ENCODE measurements around the gene DSCAM. TPM values are rescaled to one million over a fixed set of nuclear protein-coding genes. Genes with fewer than 3 reads are reported as not detected.
"Not testable (repeated sequence)": the region's sequence is repeated elsewhere in the genome, so short reads cannot be mapped to it uniquely, and the experiment has no call there.

Gene DSCAM
- total RNA-seq, 1 experiment from 2014 or later, result not detected

DNA sequence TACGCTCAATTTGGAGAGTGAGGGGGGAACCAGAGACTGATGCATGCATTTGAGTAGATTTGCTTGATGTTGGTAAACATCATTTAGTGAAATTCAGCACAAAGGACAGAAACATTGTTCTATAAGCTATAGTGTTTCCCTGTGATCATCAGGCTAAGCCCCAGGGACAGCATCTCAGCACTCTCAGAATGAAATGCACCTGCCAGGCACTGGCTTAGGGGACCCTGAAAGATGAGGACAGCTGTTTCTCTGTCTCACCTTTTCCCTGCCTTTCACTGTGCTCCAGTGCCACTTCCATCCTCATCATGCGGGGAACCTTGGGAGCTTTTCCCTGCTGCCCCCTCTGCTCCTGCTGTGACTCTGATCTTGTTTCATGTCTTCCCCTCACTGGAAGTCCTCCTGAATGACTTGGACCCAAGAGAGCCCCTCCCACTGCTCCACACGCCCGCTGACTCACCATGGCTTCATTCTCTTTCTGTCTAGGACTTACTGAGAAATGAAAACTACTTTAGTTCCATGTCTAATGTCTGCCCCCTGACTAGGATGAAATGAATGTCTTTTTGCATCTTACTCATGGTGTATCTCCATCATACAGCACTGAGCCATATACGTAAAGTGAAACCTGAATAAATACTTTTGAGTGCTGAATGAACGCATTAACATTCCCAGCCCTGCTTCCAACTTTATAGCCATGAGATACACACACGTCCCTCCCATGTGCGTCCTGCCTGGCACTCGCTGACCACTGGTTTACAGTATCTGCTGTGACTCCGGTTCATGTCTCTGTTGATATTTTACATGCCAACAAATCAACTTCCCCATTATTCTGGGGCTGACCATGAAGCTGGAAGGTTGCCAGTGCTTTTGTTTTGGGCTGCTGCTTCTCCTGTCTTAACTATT lies 797.7 kb downstream of the DSCAM start:
- peak; percentile 46 for DNase-seq (ENCODE audit: low read depth)

DNA sequence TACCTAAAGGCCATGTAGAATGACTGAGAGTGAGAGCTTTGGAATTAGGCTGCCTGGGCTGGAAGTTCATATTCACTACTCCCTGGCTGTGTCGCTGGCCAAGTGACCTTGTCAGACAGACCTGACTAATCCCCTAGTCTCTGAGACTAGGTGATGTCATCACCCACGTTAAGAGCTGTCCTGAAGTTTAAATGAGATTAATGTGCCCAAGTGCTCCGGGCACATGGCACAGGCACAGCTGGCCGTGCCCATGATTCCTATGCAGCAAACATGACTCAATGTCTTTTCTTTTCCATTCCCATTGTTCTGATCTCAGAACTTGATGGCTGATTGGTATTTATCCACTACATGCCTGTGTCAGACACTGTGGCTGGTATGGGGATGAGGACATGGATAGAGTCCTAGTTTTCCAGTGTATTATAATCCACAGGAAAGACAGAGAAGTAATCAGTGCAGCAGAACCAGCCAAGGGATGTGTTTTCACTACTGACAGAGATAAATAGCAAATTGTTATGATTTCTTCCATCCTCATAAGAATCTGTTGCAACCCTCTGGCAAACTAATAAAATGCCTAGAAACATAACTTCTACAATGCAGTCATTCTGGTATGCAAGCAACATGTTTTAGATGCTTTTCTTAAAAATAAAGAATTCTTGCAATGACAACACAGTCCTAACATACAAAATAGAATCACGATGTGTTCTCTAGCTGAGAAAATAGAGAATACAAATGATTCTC lies 798.8 kb downstream of the DSCAM start:
- DNase-seq (ENCODE audit: low read depth), result no peak

DNA sequence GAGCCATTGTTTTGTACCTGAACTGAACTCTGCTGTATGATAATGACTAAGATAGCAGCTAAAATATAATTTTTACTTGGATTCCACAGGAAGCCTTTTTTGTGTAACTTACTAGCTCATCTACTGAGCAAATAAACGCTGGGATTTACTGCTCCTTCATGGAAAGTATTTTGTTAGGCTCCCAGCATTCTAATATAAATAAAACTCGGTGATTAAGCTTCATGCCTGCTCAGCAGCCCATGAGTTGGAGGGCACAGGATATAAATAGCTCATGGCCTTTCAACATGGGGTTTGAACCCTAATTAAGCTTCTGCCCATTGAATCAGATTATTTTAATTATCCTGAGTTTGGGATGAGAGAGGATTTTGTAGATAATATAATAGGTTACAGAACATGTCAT lies 799.7 kb downstream of the DSCAM start:
- DNase-seq (ENCODE audit: low read depth), result no peak

DNA sequence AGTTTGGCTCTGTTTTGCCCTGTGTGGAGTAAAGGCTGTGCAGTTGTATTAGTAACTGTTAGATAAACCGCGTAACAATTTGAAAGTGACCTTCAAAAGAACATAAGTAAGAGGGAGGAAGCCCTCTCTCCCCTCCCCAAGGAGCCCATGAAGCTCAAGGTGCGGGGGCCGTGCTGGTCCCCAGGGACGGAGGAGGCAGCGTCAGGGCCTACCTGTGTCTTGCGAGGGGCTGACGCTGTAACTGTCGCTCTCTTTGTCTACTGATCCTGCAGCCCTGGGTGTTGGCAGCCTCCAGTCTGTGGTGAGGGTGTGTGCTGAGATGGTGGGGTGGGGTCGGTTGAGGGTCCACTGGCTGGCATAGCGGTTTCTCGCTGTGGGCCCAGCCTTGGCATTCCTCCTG lies 803.1 kb downstream of the DSCAM start:
- DNase-seq (ENCODE audit: low read depth), result no peak

DNA sequence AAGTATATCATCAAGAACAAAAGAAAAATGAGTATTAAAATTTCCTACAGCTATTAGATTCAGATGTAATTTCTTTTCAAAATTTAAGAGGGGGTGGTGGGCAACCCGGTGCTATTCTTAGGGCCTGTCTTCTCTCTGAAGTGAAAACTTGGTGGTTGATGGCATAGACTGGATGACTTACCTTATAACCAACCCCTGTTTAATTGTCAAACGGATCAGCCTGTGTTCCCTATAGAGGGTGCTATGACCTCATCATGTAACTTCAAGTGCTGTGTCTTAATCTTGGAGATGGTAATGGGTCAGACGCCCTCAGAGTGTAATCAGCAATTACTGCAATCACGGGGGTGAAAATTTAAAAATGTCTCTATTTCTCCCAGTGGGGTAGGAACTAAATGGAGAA lies 803.5 kb downstream of the DSCAM start:
- no peak for DNase-seq (ENCODE audit: low read depth)

DNA sequence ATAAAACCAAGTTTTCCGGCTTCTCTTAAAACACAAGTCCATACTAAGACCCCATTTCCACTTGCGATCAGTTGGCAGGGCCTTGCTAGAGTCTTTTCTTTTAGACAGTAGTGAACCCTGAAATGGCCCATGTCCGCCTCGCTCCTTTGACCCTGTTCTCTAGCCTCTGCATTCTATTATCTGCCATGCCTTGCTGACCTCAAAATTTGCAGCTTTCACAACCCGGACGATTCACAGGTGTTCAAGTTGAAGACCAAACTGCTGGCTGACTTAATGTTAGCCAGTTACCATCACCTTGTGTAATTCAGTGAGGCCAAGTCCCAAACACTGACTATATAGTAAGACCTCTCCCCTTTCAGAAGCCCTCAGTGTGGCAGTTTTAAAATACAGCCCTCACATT lies 805.5 kb downstream of the DSCAM start:
- no peak for DNase-seq (ENCODE audit: low read depth)

DNA sequence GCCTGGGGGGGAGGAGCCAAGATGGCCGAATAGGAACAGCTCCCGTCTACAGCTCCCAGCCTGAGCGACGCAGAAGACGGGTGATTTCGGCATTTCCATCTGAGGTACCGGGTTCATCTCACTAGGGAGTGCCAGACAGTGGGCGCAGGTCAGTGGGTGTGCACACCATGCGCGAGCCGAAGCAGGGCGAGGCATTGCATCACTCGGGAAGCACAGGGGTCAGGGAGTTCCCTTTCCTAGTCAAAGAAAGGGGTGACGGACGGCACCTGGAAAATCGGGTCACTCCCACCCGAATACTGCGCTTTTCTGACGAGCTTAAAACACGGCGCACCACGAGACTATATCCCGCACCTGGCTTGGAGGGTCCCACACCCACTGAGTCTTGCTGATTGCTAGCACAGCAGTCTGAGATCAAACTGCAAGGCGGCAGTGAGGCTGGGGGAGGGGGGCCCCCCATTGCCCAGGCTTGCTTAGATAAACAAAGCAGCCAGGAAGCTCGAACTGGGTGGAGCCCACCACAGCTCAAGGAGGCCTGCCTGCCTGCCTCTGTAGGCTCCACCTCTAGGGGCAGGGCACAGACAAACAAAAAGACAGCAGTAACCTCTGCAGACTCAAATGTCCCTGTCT lies 813.7 kb downstream of the DSCAM start:
- not testable (repeated sequence) for DNase-seq (ENCODE audit: low read depth)

DNA sequence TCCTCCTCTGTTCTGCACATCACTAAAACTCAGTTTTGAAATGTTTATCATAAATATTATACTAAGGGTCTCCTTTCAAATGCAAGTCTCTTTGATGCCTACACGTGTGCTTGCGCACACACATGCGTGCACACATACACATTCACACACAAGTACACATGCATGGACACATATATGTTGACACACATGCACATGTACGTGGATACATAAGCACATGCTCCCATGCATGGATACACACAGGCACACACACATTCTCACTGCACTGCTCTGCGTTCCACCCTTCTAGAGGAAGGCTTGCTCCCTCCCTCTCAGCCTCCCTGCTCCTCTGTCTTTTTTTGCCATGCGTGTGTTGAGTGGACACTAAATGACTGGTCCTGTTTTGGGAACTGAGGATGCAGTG lies 817.1 kb downstream of the DSCAM start:
- no peak for DNase-seq (ENCODE audit: low read depth)

DNA sequence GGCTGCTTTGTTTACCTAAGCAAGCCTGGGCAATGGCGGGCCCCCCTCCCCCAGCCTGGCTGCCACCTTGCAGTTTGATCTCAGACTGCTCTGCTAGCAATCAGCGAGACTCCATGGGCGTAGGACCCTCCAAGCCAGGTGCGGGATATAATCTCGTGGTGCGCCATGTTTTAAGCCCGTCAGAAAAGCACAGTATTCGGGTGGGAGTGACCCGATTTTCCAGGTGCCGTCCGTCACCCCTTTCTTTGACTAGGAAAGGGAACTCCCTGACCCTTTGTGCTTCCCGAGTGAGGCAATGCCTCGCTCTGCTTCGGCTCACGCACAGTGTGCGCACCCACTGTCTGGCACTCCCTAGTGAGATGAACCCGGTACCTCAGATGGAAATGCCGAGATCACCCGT lies 818.6 kb downstream of the DSCAM start:
- DNase-seq (ENCODE audit: low read depth), result not testable (repeated sequence)

DNA sequence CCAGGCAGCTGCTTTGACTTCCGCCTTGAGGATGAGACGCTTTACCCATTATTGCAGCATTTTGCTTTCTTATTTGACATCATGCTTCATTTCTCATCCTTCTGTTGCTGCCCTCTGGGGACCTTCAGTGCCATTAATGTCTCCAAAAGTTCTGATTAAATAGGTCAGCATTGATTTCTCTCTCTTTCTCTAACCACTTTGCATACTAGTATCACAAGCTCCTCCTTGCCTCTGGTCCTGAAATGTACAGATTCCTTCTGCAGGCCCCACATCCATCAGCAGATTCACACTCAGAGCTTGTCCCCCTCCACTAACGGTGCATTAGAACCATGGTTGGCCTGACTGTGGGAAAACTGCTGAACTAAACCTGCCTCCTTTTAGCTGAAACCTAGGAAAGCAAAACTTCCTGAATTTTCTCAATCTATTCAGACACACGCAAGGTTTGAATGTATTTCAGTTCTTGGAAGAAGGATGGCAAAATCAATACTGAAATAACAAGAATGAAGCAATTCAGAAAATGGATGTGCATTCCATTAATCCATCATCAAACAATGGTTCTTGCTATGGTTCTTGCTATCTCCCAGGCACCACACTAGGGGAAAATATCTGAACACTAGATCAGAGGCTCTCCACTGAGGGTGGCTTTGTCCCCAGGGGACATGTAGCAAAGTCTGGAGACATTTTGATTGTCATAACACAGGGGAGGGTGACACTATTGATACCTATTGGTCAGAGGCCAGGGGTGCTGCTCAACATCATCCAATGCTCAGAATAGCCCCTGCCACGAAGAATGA lies 825.2 kb downstream of the DSCAM start:
- DNase-seq (ENCODE audit: low read depth), result no peak

DNA sequence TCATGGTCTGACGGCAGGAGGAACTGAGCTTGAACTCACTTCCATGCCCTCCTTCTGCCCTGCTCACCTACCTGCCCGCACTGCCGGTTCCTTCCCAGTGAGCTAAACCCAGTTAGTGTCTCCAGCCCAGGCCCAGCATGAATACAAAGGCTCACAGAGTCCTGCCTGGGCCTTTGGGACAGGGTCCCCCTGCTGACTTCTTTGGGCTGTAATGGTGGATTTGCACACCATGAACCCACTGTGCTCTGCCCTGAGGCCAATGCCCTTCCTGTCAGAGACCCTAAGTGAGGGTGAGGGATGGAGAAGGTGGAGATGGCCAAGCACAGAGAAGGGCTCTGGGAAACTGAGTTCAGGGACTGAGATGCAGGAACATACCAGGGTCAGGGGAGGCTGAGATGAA lies 826.3 kb downstream of the DSCAM start:
- DNase-seq (ENCODE audit: low read depth), result no peak

DNA sequence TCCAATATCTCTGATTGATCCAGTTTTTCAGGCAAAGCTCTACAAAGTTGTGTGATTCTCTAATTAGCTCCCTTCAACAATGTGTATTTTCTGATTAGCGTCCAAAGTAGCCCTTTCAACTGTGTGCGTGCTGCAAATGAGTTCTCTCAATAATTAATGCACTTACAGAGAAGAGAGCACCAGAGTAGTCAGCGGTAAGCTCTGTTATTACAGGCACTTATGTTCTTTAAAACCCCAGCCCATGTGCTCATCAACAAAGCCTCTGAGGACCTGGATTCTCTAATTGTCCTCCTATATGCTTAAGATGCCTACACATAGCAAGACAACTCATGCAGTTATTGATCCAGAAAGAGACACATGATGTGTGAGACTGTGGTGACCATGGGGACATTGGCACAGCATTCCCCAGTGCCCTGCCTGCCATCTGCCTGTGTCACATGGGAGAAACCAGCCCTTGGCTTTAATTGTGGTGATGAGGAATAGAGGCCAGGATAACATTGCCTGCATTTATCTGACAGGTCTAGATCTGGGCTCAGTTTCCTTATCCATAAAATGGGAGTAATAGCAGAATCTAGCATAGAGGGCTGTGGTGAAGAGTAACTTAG lies 828.0 kb downstream of the DSCAM start:
- DNase-seq (ENCODE audit: low read depth), result no peak

DNA sequence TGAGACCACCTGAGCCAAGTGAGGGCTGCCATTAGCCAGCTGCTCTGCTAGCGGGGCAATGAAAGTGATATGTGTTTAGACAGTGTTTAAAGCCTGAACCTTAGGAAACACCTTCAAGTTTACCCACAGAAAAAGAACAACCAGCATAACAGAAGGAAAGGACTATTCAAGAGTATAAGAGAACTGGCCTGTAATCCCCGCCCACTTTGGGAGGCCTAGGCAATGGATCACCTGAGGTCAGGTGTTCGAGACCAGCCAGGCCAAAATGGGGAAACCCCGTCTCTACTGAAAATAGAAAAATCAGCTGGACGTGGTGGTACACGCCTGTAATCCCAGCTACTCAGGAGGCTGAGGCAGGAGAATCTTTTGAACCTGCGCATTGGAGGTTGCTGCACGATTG lies 830.3 kb downstream of the DSCAM start:
- DNase-seq (ENCODE audit: low read depth), result no peak

DNA sequence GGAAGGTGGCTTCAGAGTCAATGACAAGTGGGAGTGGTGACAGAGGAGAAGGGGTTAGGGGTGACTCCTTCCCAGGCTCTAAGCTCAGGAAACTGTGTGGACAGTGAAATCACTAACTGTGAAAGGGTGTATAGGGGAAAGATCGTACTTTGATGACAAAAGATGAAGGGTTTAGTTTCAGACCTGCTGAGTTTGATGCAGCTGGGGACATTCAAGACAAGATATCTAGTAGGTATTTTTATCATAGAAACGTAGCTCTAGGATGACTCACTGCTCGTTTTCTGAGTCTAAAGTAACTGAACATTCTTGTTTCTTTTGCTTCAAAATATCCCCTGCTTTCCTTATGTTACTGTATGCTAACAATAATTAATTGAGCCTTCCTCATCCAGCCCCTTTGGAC lies 830.7 kb downstream of the DSCAM start:
- no peak for DNase-seq (ENCODE audit: low read depth)

DNA sequence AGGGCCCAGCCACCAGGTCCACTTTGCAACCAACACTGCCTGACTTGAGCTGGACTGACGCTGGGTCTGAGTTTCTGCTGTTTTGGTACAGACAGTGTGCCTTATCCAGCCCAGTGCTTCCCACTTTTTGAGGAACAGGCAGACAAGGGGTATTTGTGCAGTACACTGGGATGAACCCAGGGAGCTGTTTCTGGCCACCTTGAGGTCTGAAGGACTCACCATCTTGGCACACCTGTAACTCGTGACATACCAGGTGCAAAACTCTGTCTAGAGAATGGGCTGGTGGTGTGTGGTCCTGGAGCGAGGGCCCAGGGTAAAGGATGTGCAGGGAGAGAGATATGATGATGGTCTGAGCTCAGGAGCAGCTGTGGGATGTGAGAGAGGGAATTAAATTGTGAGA lies 831.1 kb downstream of the DSCAM start:
- DNase-seq (ENCODE audit: low read depth), result no peak

DNA sequence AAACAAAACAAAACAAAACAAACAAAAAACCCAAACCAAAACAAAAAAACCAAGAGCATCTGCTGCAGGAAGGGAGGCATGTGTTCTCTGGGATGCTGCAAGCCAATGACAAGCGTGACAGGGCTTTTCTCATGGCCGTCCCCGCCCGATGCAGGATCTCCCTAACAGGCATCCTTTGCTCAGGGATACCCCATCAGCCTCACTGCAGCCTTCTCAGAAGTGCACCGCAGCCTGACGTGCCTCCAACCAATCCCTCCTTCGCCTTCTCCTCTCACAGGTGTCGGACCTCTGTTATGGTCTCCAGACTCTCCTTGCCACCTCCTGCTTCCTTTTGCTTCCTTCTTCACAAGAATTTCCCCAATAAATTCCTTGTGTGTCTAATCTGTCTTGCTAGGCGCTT lies 832.6 kb downstream of the DSCAM start:
- no peak for DNase-seq (ENCODE audit: low read depth)

DNA sequence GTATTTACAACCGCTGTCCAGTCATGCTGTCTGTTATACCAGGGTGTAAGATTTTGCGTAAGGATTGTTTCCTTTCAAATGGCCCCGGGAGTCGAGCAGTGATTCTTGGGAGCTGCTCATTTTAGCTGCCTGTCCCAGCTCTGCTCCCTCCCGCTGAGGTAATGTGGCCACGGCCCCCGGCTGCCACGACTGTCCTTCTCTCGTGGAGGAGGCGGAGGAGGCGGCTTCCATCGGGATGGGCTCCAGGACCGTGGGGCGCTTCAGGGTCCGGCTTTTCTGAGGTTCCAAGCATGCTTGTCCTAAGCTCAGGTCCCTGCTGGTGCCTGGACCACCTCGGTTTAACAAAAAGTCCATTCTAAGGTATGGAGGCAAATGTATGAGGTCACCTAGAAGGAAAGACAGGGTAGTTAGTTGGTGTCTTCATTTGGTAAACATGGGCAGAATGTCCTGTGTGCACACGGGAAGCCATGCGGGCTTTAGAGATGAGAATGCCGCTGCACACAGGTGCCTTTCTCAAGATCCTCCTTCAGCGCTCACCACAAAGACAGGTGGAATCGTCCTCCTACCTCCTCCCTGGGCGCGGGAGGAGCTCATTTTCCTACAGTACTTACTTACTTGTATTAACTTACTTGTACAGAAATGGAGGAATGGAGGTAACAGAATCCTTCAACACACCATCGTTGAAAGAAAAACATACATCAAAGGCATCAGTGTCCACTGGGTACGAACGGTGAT lies 833.8 kb downstream of the DSCAM start:
- DNase-seq (ENCODE audit: low read depth), result no peak

DNA sequence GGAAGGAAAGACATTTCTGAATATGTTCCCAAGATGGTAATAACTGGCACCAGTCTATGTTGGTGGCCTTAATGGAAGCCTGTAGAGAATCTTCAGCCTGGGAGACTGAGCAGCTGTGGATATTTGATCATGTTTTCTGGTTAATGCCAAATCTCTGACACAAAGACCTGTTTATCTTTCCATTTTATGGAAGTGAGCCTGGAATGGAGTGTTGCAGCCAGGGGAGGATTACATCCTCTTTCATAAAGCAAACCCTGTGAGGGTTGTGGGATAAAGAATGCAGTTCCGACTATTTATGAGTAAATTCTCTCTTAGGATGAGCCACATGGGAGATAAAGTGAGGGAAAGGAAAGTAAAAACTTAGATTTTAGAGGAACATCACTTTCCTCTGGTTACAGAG lies 835.6 kb downstream of the DSCAM start:
- no peak for DNase-seq (ENCODE audit: low read depth)

DNA sequence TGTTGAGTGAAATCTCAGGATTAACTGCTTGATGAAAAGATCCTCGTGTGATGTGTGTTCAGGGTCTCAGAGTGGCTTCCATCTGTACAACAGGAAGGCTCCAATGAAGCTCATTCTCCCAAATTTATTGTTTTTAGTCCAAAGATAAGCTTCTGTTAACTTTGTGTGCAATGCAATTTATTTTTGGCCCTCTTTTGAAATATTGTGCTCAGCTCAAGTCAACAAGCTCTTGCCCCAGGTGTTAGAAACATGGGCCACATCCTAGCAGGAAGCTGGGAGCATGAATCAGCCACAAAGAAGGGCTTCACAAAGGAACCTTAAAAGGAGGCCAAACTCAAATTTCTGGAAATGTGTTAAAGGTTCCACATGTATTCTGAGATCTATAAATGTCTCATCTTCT lies 844.0 kb downstream of the DSCAM start:
- no peak for DNase-seq (ENCODE audit: low read depth)

DNA sequence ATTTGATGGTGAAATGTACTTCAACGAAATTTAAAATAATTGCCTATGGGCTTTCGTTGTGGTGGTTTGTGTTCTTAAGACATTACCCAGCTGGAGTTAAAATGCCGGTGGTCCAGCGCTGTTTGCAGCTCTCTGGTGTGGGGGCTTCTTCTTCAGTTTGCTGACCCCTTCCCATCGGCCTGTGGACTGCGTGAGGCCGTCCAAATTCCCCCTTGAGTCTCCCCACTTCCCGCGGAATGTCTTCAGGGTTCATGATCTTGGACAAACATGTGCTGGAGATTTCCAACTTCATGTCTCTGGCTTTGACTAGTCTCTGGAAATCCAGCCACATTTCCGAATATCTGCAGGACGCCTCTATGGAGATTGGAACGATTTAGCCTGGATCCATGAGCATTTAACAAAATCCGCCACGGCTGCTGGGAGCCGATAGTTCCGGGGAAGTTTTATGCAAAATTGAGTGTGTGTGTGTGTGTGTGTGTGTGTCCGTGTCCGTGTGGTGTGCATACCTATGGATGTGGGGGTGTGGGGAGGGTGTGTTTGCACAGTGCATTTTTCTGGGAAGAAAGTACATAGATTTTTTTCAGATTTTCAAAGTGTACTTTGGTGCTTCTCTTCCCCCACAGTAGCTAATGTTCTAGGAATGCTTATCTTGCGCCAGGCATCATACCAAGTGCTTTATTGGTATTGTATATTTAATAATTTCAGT lies 862.5 kb downstream of the DSCAM start:
- DNase-seq (ENCODE audit: low read depth), result no peak
